ENCODE results near the gene PRR7. TPM values are rescaled to one million over a fixed set of nuclear protein-coding genes. Genes with fewer than 3 reads are reported as not detected.

The PRR7 gene
- total and polyA plus RNA-seq, 9 donors = 0.51 to 11.4 (median 2.0) TPM; not detected in 1

- peak; percentile 76 to 90 (median 83) for DNase-seq
- no peaks in the 10 kb centered on the region for H3K27me3 ChIP-seq
- peak overlapping the region; percentile 13 to 36 for H3K27ac ChIP-seq
- 21 to 22% (median 21%) methylated on average over 18 of the region's 18 CpGs for WGBS, 3 donors
- TF ChIP-seq EP300 (IDR thresholded peaks at IDR 0.05) = no peak
- no peak for TF ChIP-seq POLR2A (IDR thresholded peaks at IDR 0.05)
- TF ChIP-seq, protein P1, sequence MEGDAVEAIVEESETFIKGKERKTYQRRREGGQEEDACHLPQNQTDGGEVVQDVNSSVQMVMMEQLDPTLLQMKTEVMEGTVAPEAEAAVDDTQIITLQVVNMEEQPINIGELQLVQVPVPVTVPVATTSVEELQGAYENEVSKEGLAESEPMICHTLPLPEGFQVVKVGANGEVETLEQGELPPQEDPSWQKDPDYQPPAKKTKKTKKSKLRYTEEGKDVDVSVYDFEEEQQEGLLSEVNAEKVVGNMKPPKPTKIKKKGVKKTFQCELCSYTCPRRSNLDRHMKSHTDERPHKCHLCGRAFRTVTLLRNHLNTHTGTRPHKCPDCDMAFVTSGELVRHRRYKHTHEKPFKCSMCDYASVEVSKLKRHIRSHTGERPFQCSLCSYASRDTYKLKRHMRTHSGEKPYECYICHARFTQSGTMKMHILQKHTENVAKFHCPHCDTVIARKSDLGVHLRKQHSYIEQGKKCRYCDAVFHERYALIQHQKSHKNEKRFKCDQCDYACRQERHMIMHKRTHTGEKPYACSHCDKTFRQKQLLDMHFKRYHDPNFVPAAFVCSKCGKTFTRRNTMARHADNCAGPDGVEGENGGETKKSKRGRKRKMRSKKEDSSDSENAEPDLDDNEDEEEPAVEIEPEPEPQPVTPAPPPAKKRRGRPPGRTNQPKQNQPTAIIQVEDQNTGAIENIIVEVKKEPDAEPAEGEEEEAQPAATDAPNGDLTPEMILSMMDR (IDR thresholded peaks at IDR 0.05) = no peak
- no peaks in the 10 kb centered on the region for H3K9me3 ChIP-seq
- no peak overlapping the region for H3K4me3 ChIP-seq
- intact Hi-C loops (cut with DNase I) = no loop called here
- H3K36me3 ChIP-seq = no peaks in the 10 kb centered on the region
- H3K4me1 ChIP-seq (ENCODE audit: insufficient read depth) = peaks cover 19% of the 10 kb centered on the region
Measured at GRCh38 chr5:177478711-177479646, 32.4 kb downstream of the PRR7 start.

DNA sequence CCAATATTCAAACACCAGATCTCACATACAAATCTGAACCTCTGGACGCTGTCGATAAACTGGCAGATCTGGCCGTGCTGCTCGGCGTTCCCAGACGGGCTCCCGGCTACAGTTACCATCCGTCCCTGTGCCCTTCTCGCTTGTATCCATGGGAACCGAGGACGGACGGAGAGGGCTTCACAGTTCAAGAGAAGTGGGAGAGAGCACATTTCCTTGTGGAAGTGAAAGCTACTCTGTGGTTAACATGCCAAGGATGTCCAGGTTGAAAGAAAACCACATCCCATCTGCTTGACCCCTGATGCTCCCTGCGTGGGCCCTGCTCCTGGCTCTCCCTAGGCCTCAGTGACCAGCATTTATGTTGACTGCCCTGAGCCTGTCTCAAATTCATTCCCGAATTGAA, 33.2 kb downstream of the PRR7 start:
- Histone ChIP-seq H3K4me1 (ENCODE audit: insufficient read depth) (peaks cover 12% of the 10 kb centered on the region), H3K27ac (peak overlapping the region; percentile 13 to 36), H3K27me3 (no peaks in the 10 kb centered on the region), H3K4me3 (no peak overlapping the region), H3K9me3 (no peaks in the 10 kb centered on the region), H3K36me3 (no peaks in the 10 kb centered on the region)
- TF ChIP-seq, protein P1 (IDR thresholded peaks at IDR 0.05) = no peak
- TF ChIP-seq EP300 (IDR thresholded peaks at IDR 0.05) = no peak
- TF ChIP-seq POLR2A (IDR thresholded peaks at IDR 0.05) = no peak
- peak in 1 of 5 donors; percentile 62 for DNase-seq
- WGBS, 3 donors = 16 to 17% (median 16%) methylated on average over 14 of the region's 14 CpGs
- intact Hi-C loops (cut with DNase I) = no loop called here

DNA sequence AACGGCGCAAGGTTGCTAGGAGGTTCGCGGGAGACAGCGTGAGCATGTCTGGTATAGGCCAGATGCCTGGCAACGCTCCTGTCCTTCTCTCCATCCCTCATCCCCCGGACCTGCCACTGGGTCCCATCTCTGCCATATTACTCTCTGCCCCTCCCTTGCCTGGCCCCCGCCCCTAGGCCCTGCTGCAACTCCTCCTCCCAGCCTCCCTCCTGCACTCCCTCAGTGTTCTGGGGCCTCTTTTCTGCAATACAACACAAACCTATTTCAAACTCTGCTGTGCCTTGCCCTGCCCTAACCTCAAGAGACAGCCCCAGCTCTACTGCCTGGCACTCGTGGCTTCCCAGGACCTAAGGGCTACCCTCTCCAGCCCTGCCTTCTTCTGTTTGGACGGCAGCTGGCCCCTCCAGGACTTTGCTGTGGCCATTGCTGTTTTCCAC, 35.8 kb downstream of the PRR7 start:
- no peak for TF ChIP-seq EP300 (IDR thresholded peaks at IDR 0.05)
- TF ChIP-seq, protein P1 (IDR thresholded peaks at IDR 0.05) = no peak
- H3K9me3 ChIP-seq = no peaks in the 10 kb centered on the region
- no peaks in the 10 kb centered on the region for H3K36me3 ChIP-seq
- H3K27me3 ChIP-seq = no peaks in the 10 kb centered on the region
- WGBS, 3 donors = 80 to 85% (median 82%) methylated on average over 10 of the region's 10 CpGs
- no peak for DNase-seq
- no peak overlapping the region for H3K27ac ChIP-seq
- intact Hi-C loops (cut with DNase I) = no loop called here
- no peak overlapping the region for H3K4me3 ChIP-seq
- H3K4me1 ChIP-seq (ENCODE audit: insufficient read depth) = peaks cover 9% of the 10 kb centered on the region

GRCh38 chr5:177483042-177483441, 36.4 kb downstream of the PRR7 start:
- Histone ChIP-seq H3K27me3 (no peaks in the 10 kb centered on the region), H3K4me3 (no peak overlapping the region), H3K9me3 (no peaks in the 10 kb centered on the region), H3K27ac (no peak overlapping the region), H3K4me1 (ENCODE audit: insufficient read depth) (peaks cover 9% of the 10 kb centered on the region), H3K36me3 (no peaks in the 10 kb centered on the region)
- WGBS, 3 donors = 89 to 98% (median 90%) methylated on average over 9 of the region's 9 CpGs
- intact Hi-C loops (cut with DNase I) = no loop called here
- DNase-seq = no peak
- TF ChIP-seq, protein P1 (IDR thresholded peaks at IDR 0.05) = no peak
- TF ChIP-seq POLR2A (IDR thresholded peaks at IDR 0.05) = no peak
- no peak for TF ChIP-seq EP300 (IDR thresholded peaks at IDR 0.05)
